Kidney (tissue), 14 donors: Measurements from ENCODE around the gene MLST8. TPM values are rescaled to one million over a fixed set of nuclear protein-coding genes. Genes with fewer than 3 reads are reported as not detected.

ENCODE experiments used
- DNase-seq, 5 donors: peaks; one replicate each; pipeline ENCODE4 v3.0.0-alpha.2; 2013 to 2020
- FAIRE-seq: peaks from 2 replicates; lab custom pipeline; 2012; peaks lifted over from hg19 to GRCh38; lab: Jason Lieb, UNC
- H3K27ac ChIP-seq, 2 donors: one replicate each; pipeline ENCODE4 v1.7.0; 2013; ENCODE audit warnings: low read depth in 2 of 2, low read length in 2 of 2, inconsistent platforms in 1 of 2
- H3K27me3 ChIP-seq: one replicate; pipeline ENCODE4 v1.7.1; 2013; ENCODE audit warnings: low read length, inconsistent platforms; ENCODE audit not compliant: control insufficient read depth, insufficient read depth
- H3K36me3 ChIP-seq, 3 donors: one replicate each; pipeline versions ENCODE4 v1.7.0 to v1.7.1; 2013; ENCODE audit warnings: low read length in 3 of 3, control low read depth in 1 of 3, inconsistent platforms in 1 of 3; ENCODE audit not compliant: insufficient read depth in 3 of 3, control insufficient read depth in 2 of 3
- H3K4me1 ChIP-seq, 3 donors: one replicate each; pipeline versions ENCODE4 v1.7.0 to v1.7.1; 2013; ENCODE audit warnings: low read length in 3 of 3, inconsistent platforms in 1 of 3, low read depth in 1 of 3; ENCODE audit not compliant: control insufficient read depth in 2 of 3, insufficient read depth in 2 of 3
- H3K4me3 ChIP-seq, 3 donors: one replicate each; pipeline versions ENCODE4 v1.7.0 to v1.8.1; 2013; ENCODE audit warnings: low read length in 3 of 3, control low read depth in 1 of 3, inconsistent platforms in 1 of 3
- H3K9ac ChIP-seq, 3 donors: one replicate each; pipeline versions ENCODE4 v1.7.0 to v1.7.1; 2013; ENCODE audit warnings: low read length in 3 of 3, control low read depth in 1 of 3, inconsistent platforms in 1 of 3
- H3K9me3 ChIP-seq, 3 donors: one replicate each; pipeline versions ENCODE4 v1.7.0 to v1.7.1; 2013; ENCODE audit warnings: low read length in 3 of 3, control low read depth in 1 of 3, inconsistent platforms in 1 of 3; ENCODE audit not compliant: control insufficient read depth in 2 of 3, insufficient read depth in 1 of 3
- intact Hi-C: fragments of 100-400 bp; cut with DNase I; formaldehyde crosslinking; loops from one replicate; pipeline ENCODE4 v1.11.1; 2022
- polyA plus RNA-seq: library from polyadenylated mRNA; stranded (reverse); fragments of 350-450 nt; fragmentation: Illumina TruSeq; extraction: RNeasy Lipid Tissue Mini Kit (QIAGEN cat#74804); gene quantifications from one replicate; pipeline ENCODE4 v1.2.3, GENCODE V29; 2014; ENCODE audit warnings: low read depth, low replicate concordance; ENCODE audit not compliant: insufficient read depth
- total RNA-seq: library from RNA; stranded (reverse); fragmentation: NEBNext Ultra II Directional; extraction: Animal tissue kit (Norgen Biotek cat#: 25700); gene quantifications from one replicate; pipeline ENCODE4 v1.2.1, GENCODE V29; 2021
- TF ChIP-seq, protein P1 (sequence below): IDR thresholded peaks from 3 replicates; pipeline ENCODE4 v1.5.1; 2012; ENCODE audit warnings: mild to moderate bottlenecking, moderate library complexity, borderline replicate concordance; ENCODE audit not compliant: insufficient read depth; ENCODE audit errors: extremely low read depth
- donor health status: control.
- donor health status: control.
- donor health status: control.
- donor health status: control.
- donor health status: control.
- donor health status: DM: yes; HTN: yes; CAD: no.
- donor health status: Normal renal cell carcinoma (clear cell type).

Gene MLST8
- total and polyA plus RNA-seq, 2 donors from 2014 or later = 34.0 to 63.3 TPM

DNA sequence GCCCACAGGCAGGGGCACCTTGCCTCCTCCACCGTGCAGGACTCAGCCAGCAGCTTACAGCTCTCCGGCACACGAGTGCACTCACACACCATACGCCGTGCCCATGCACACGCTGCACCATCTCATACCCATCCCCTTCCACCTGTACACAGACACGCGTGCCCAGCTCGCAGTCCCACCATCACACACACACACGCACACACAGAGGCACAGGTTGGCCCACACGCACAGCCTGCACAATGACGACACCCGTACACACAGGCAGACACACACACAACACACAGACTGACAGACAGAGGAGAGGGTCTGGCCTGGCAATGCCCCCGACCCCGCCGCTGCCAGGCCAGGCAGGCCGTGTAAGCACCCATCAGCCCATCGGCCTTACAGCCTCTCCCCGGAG lies 20.9 kb upstream of the MLST8 start:
- no peak for DNase-seq
- H3K4me1 ChIP-seq = no peaks in the 10 kb centered on the region
- no peaks in the 10 kb centered on the region for H3K36me3 ChIP-seq
- TF ChIP-seq, protein P1, sequence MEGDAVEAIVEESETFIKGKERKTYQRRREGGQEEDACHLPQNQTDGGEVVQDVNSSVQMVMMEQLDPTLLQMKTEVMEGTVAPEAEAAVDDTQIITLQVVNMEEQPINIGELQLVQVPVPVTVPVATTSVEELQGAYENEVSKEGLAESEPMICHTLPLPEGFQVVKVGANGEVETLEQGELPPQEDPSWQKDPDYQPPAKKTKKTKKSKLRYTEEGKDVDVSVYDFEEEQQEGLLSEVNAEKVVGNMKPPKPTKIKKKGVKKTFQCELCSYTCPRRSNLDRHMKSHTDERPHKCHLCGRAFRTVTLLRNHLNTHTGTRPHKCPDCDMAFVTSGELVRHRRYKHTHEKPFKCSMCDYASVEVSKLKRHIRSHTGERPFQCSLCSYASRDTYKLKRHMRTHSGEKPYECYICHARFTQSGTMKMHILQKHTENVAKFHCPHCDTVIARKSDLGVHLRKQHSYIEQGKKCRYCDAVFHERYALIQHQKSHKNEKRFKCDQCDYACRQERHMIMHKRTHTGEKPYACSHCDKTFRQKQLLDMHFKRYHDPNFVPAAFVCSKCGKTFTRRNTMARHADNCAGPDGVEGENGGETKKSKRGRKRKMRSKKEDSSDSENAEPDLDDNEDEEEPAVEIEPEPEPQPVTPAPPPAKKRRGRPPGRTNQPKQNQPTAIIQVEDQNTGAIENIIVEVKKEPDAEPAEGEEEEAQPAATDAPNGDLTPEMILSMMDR = no peak
- intact Hi-C loops = no loop called here
- FAIRE-seq = no peak
- no peak overlapping the region for H3K9ac ChIP-seq
- no peaks in the 10 kb centered on the region for H3K27me3 ChIP-seq
- no peak overlapping the region for H3K27ac ChIP-seq
- H3K9me3 ChIP-seq = no peaks in the 10 kb centered on the region
- H3K4me3 ChIP-seq = no peak overlapping the region

DNA sequence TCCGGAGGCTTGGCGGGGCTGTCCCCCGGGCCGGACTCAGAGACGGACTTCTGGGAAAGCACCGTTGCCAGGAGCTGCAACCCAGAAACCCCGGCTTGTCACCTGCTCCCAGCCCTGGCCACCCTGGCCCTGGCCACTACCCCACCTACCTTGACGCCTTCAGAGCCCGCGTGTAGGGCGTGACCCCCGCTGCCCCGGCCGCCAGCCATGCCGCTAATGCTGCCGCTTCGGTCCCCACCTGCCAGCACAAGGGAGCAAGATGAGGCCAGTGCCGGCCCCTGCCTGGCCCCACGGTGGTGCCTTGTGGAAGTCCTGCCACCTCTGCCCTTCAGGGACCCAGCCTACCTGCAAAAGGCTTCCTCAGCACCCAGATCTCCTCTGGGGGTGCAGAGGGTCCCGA lies 20.3 kb upstream of the MLST8 start:
- Histone ChIP-seq H3K9ac (no peak overlapping the region), H3K4me3 (no peak overlapping the region), H3K27ac (no peak overlapping the region), H3K27me3 (no peaks in the 10 kb centered on the region), H3K36me3 (no peaks in the 10 kb centered on the region), H3K9me3 (no peaks in the 10 kb centered on the region), H3K4me1 (no peaks in the 10 kb centered on the region)
- intact Hi-C loops = no loop called here
- DNase-seq (no peak), FAIRE-seq (no peak)
- TF ChIP-seq, protein P1 = no peak

DNA sequence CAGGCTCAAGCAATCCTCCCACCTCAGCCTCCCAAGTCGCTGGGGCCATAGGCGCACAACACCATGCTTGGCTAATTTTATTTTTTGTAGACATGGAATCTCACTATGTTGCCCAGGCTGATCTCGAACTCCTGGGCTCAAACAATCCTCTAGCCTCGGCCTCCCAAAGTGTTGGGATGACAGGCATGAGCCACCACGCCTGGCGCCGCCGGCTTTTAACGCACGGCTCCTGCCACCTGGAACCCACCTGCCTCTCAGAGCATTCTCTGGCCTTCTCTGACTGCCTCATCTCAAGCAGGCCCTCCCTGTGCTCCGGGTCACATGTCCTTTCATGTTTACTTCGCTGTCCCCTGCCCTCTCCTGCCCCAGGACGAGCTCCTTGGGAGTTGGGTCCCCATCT lies 19.2 kb upstream of the MLST8 start:
- intact Hi-C loops = no loop called here
- TF ChIP-seq, protein P1 = no peak
- Histone ChIP-seq H3K4me3 (no peak overlapping the region), H3K4me1 (no peaks in the 10 kb centered on the region), H3K27me3 (no peaks in the 10 kb centered on the region), H3K9me3 (no peaks in the 10 kb centered on the region), H3K36me3 (no peaks in the 10 kb centered on the region), H3K9ac (no peak overlapping the region), H3K27ac (no peak overlapping the region)
- DNase-seq (no peak), FAIRE-seq (no peak)

DNA sequence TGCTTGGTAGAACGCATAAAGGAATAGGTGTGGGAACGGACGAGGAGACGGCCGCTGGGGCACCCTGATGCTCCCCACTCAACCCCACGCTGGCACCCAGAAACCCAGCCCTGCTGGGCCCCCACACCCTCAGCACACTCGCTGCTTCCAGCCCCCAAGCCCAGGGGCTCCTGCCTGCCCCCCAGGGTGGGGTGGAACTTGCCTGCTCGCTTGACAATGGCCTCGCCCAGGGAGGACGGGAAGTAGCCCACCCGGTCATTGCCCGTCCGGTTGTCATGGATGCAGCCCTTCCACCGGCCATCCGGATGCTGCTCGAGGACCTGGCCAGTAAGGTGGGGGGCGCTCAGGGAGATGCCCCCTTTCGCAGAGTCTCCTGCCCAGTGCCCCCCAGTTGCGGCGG lies 18.7 kb upstream of the MLST8 start:
- Histone ChIP-seq H3K27me3 (no peaks in the 10 kb centered on the region), H3K4me3 (no peak overlapping the region), H3K9ac (no peak overlapping the region), H3K9me3 (no peaks in the 10 kb centered on the region), H3K4me1 (no peaks in the 10 kb centered on the region), H3K36me3 (no peaks in the 10 kb centered on the region), H3K27ac (no peak overlapping the region)
- no peak for FAIRE-seq
- TF ChIP-seq, protein P1 = no peak
- intact Hi-C loops = no loop called here
- no peak for DNase-seq
